ENCODE data around the gene FCRL5. TPM values are rescaled to one million over a fixed set of nuclear protein-coding genes. Genes with fewer than 3 reads are reported as not detected.

Gene FCRL5
- total RNA-seq, 4 donors from 2014 or later = not detected

- intact Hi-C loops (cut with DNase I; ENCODE audit: low total_unique reads) = no loop called here
- no peak for DNase-seq (ENCODE audit: low spot score in 2 of 2)
- no peak overlapping the region for H3K4me3 ChIP-seq (ENCODE audit: low read depth, poor library complexity, severe bottlenecking)
- no peak for TF ChIP-seq CTCF (IDR thresholded peaks at IDR 0.05)
- TF ChIP-seq POLR2A (IDR thresholded peaks at IDR 0.05) = no peak
- WGBS, 2 donors = 71 to 74% methylated on average over 3 of the region's 3 CpGs
Measured at GRCh38 chr1:157472959-157473358, 79.4 kb downstream of the FCRL5 start.

- H3K4me3 ChIP-seq (ENCODE audit: low read depth, poor library complexity, severe bottlenecking) = no peak overlapping the region
- TF ChIP-seq POLR2A (IDR thresholded peaks at IDR 0.05) (no peak), CTCF (IDR thresholded peaks at IDR 0.05) (no peak)
- WGBS, 2 donors = 19 to 26% methylated on average over 5 of the region's 5 CpGs
- intact Hi-C loops (cut with DNase I; ENCODE audit: low total_unique reads) = no loop called here
- DNase-seq (ENCODE audit: low spot score in 2 of 2) = no peak
Measured at GRCh38 chr1:157472056-157472701, 80.1 kb downstream of the FCRL5 start.

GRCh38 chr1:157471531-157471930 is 80.8 kb downstream of the FCRL5 start:
- intact Hi-C loops (cut with DNase I; ENCODE audit: low total_unique reads) = no loop called here
- no peak overlapping the region for H3K4me3 ChIP-seq (ENCODE audit: low read depth, poor library complexity, severe bottlenecking)
- 76 to 89% methylated on average over 3 of the region's 3 CpGs for WGBS, 2 donors
- TF ChIP-seq POLR2A (IDR thresholded peaks at IDR 0.05) = no peak
- no peak for TF ChIP-seq CTCF (IDR thresholded peaks at IDR 0.05)
- DNase-seq (ENCODE audit: low spot score in 2 of 2) = no peak

- H3K4me3 ChIP-seq (ENCODE audit: low read depth, poor library complexity, severe bottlenecking) = no peak overlapping the region
- TF ChIP-seq CTCF (IDR thresholded peaks at IDR 0.05) (no peak), POLR2A (IDR thresholded peaks at IDR 0.05) (no peak)
- 77 to 78% methylated on average over 4 of the region's 4 CpGs for WGBS, 2 donors
- intact Hi-C loops (cut with DNase I; ENCODE audit: low total_unique reads) = no loop called here
- no peak for DNase-seq (ENCODE audit: low spot score in 2 of 2)
Measured at GRCh38 chr1:157469752-157470675, 82.3 kb downstream of the FCRL5 start.

GRCh38 chr1:157469300-157469699 is 83.0 kb downstream of the FCRL5 start:
- no peak for DNase-seq (ENCODE audit: low spot score in 2 of 2)
- TF ChIP-seq CTCF (IDR thresholded peaks at IDR 0.05) = no peak
- no peak for TF ChIP-seq POLR2A (IDR thresholded peaks at IDR 0.05)
- WGBS, 2 donors = 88 to 89% methylated on average over 3 of the region's 3 CpGs
- intact Hi-C loops (cut with DNase I; ENCODE audit: low total_unique reads) = no loop called here
- no peak overlapping the region for H3K4me3 ChIP-seq (ENCODE audit: low read depth, poor library complexity, severe bottlenecking)
